Adrenal gland (tissue), 12 donors: ENCODE measurements around the gene RSPO1. TPM values are rescaled to one million over a fixed set of nuclear protein-coding genes. Genes with fewer than 3 reads are reported as not detected.

Source experiments
- DNase-seq, 7 donors: peaks; one replicate each; pipeline ENCODE4 v3.0.0-alpha.2; 2019 to 2020
- H3K27ac ChIP-seq, 5 donors: fragments of 200-600 bp; sonication (generic) in 4 of 5; 1 replicate in 3 of 5; 2 replicates in 2 of 5; pipeline versions ENCODE4 v1.5.1 to v1.8.0; 2016 to 2020; ENCODE audit warnings: mild to moderate bottlenecking in 1 of 5
- H3K27me3 ChIP-seq: fragments of 200-600 bp; 2 replicates; pipeline ENCODE4 v1.8.0; 2021
- H3K36me3 ChIP-seq, 2 donors: fragments of 200-600 bp; replicated peaks in 1 of 2; 1 replicate in 1 of 2; 2 replicates in 1 of 2; pipeline versions ENCODE4 v1.5.1 to v1.8.0; 2018 to 2022
- H3K4me1 ChIP-seq, 2 donors: fragments of 200-600 bp; replicated peaks in 1 of 2; 1 replicate in 1 of 2; 2 replicates in 1 of 2; pipeline versions ENCODE4 v1.5.1 to v1.8.0; 2018 to 2021
- H3K4me3 ChIP-seq, 4 donors: fragments of 200-600 bp; sonication (generic) in 3 of 4; one replicate each; pipeline ENCODE4 v1.5.1; 2016 to 2018
- H3K9me3 ChIP-seq, 3 donors: fragments of 200-600 bp; sonication (generic) in 1 of 3; replicated peaks in 1 of 3; 1 replicate in 2 of 3; 2 replicates in 1 of 3; pipeline versions ENCODE4 v1.5.1 to v1.8.0; 2016 to 2021
- CTCF ChIP-seq, 6 experiments: fragments of 450-650 bp in 4 of 6; fragments of 200-600 bp in 2 of 6; sonication (generic) in 1 of 6; IDR thresholded peaks; 1 replicate in 5 of 6; 2 replicates in 1 of 6; pipeline versions ENCODE4 v1.5.1 to v1.8.0; 2016 to 2021; ENCODE audit warnings: antibody characterized with exemption in 6 of 6, mild to moderate bottlenecking in 2 of 6, moderate library complexity in 1 of 6
- POLR2A ChIP-seq, 2 donors: fragments of 450-650 bp; IDR thresholded peaks; one replicate each; pipeline ENCODE4 v1.6.1; 2017; ENCODE audit warnings: antibody characterized with exemption in 2 of 2, mild to moderate bottlenecking in 2 of 2, moderate library complexity in 1 of 2
- WGBS, 4 donors: extraction: QIAGEN DNeasy Blood & Tissue Kit in 2 of 4; methylation state at CpG; one replicate each; pipeline versions ENCODE4 v1.1.5 to v1.1.7; 2013 to 2017; 5-methylcytosine and 5-hydroxymethylcytosine counted together
- intact Hi-C, 2 donors: fragments of 100-400 bp; cut with DNase I; formaldehyde crosslinking; loops; one replicate each; pipeline versions ENCODE4 v1.14.1 to v1.15.0; 2022 to 2023
- polyA plus RNA-seq, 3 donors: library from polyadenylated mRNA; stranded (reverse); fragments of 200-250 nt in 2 of 3; fragments of 350-450 nt in 1 of 3; fragmentation: Illumina TruSeq in 1 of 3; extraction: RNeasy Lipid Tissue Mini Kit (QIAGEN cat#74804) in 1 of 3; gene quantifications; one replicate each; pipeline ENCODE4 v1.2.3, GENCODE V29; 2013 to 2014
- total RNA-seq, 9 donors: library from RNA; depleted of rRNA in 4 of 9; stranded (reverse); fragments of >200 nt in 4 of 9; fragments of 120-200 nt in 1 of 9; fragmentation: NEBNext Ultra II Directional in 1 of 9; extraction: Animal tissue kit (Norgen Biotek cat#: 25700) in 1 of 9; gene quantifications; one replicate each; pipeline versions ENCODE4 v1.1.0 to v1.2.4, GENCODE V29; 2013 to 2023
- donor health status: healthy with polysubstance abuse.
- donor health status: Bipolar disorder and iron deficiency.
- donor health status: DM: yes; HTN: yes; CAD: no.
- donor health status: DM: no; HTN: no; CAD: no.
- donor health status: DM: no; HTN: no; CAD: no.
- donor health status: DM: yes; HTN: yes; CAD: no.

Gene RSPO1
- total and polyA plus RNA-seq, 12 donors, result 0.11 to 0.51 (median 0.18) TPM; not detected in 4

- no peak overlapping the region for H3K27ac ChIP-seq
- H3K27me3 ChIP-seq, result peaks cover 39% of the 10 kb centered on the region
- H3K4me3 ChIP-seq, result no peak overlapping the region
- no peaks in the 10 kb centered on the region for H3K36me3 ChIP-seq
- no peaks in the 10 kb centered on the region for H3K4me1 ChIP-seq
- TF ChIP-seq POLR2A (IDR thresholded peaks at IDR 0.05), result no peak
- TF ChIP-seq CTCF (IDR thresholded peaks at IDR 0.05), result no peak
- DNase-seq, result no peak
- H3K9me3 ChIP-seq, result no peaks in the 10 kb centered on the region
- intact Hi-C loops, result no loop called here
- 58 to 68% (median 61%) methylated on average over 5 to 6 of the region's 6 CpGs for WGBS, 4 donors
Measured at GRCh38 chr1:37636435-37636834, 1.7 kb upstream of the RSPO1 start.

- TF ChIP-seq CTCF (IDR thresholded peaks at IDR 0.05) (no peak), POLR2A (IDR thresholded peaks at IDR 0.05) (no peak)
- Histone ChIP-seq H3K36me3 (no peaks in the 10 kb centered on the region), H3K27ac (no peak overlapping the region), H3K4me1 (no peaks in the 10 kb centered on the region), H3K9me3 (no peaks in the 10 kb centered on the region), H3K4me3 (peak overlapping the region in 1 of 4 donors; percentile 38), H3K27me3 (peaks cover 49% of the 10 kb centered on the region)
- intact Hi-C loops, result no loop called here
- 7 to 17% (median 10%) methylated on average over 5 to 26 of the region's 26 CpGs for WGBS, 4 donors
- DNase-seq, result no peak
Measured at GRCh38 chr1:37634992-37635902, 555 bp upstream of the RSPO1 start.

- WGBS, 4 donors, result 1 to 2% methylated on average over 20 of the region's 20 CpGs; no CpG with 5 or more reads in 2 of the 4 donors
Measured at GRCh38 chr1:37633938-37634243, 801 bp downstream of the RSPO1 start.

More at GRCh38 chr1:37633938-37634243, 801 bp downstream of the RSPO1 start:
- Histone ChIP-seq H3K4me3 (peak overlapping the region in 1 of 4 donors; percentile 38), H3K36me3 (no peaks in the 10 kb centered on the region), H3K27ac (no peak overlapping the region), H3K9me3 (no peaks in the 10 kb centered on the region), H3K27me3 (peaks cover 63% of the 10 kb centered on the region), H3K4me1 (no peaks in the 10 kb centered on the region)
- no peak for DNase-seq
- intact Hi-C loops, result no loop called here
- TF ChIP-seq CTCF (IDR thresholded peaks at IDR 0.05) (no peak), POLR2A (IDR thresholded peaks at IDR 0.05) (no peak)
